SK-N-SH treated with all-trans-retinoic acid at 6 μM for 48 hours (cell line): ENCODE measurements around the gene ZNF30.

Experiments used
- ATAC-seq: fragments of 200-7000 bp; cut with Tn5 transposase; 3 replicates; pipeline ENCODE4 v1.9.1; 2020; ENCODE audit warnings: mild to moderate bottlenecking, moderate library complexity
- BACH2 ChIP-seq: fragments of 250-450 bp; sonication (Bioruptor Pico); IDR thresholded peaks from 2 replicates; pipeline ENCODE4 v1.9.0; 2021; ENCODE audit warnings: mild to moderate bottlenecking, borderline replicate concordance
- CREB5 ChIP-seq: fragments of 250-450 bp; sonication (Bioruptor Pico); IDR thresholded peaks from 2 replicates; pipeline ENCODE4 v1.5.1; 2020; ENCODE audit warnings: low read depth, mild to moderate bottlenecking, moderate library complexity
- CSDC2 ChIP-seq: fragments of 250-450 bp; sonication (Bioruptor Pico); IDR thresholded peaks from 2 replicates; pipeline ENCODE4 v1.5.0; 2020; ENCODE audit warnings: mild to moderate bottlenecking, moderate library complexity
- CSRNP3 ChIP-seq: fragments of 250-450 bp; sonication (Bioruptor Pico); IDR thresholded peaks from 2 replicates; pipeline ENCODE4 v1.5.1; 2021; ENCODE audit warnings: mild to moderate bottlenecking, moderate library complexity
- ISL1 ChIP-seq: fragments of 250-450 bp; sonication (Bioruptor Pico); IDR thresholded peaks from 2 replicates; pipeline ENCODE4 v2.1.2; 2022; ENCODE audit warnings: mild to moderate bottlenecking, moderate library complexity
- RARB ChIP-seq: fragments of 250-450 bp; sonication (Bioruptor Pico); IDR thresholded peaks from 2 replicates; pipeline ENCODE4 v1.8.0; 2021; ENCODE audit warnings: mild to moderate bottlenecking, moderate library complexity
- SNAI2 ChIP-seq: fragments of 250-450 bp; sonication (Bioruptor Pico); IDR thresholded peaks from 2 replicates; pipeline ENCODE4 v1.5.0; 2020; ENCODE audit warnings: mild to moderate bottlenecking, moderate library complexity
- TCF4 ChIP-seq: fragments of 250-450 bp; sonication (Bioruptor Pico); IDR thresholded peaks from 2 replicates; pipeline ENCODE4 v1.8.0; 2021; ENCODE audit warnings: mild to moderate bottlenecking, moderate library complexity, borderline replicate concordance
- TOX ChIP-seq: fragments of 250-450 bp; sonication (Bioruptor Pico); IDR thresholded peaks from 2 replicates; pipeline ENCODE4 v1.8.0; 2021; ENCODE audit warnings: mild to moderate bottlenecking, moderate library complexity, borderline replicate concordance
- ZNF565 ChIP-seq: fragments of 450-650 bp; formaldehyde crosslinking; conservative IDR thresholded peaks from 2 replicates; pipeline ENCODE4 v1.5.0; 2020; ENCODE audit warnings: low read depth, mild to moderate bottlenecking, moderate library complexity
- ZNF70 ChIP-seq: fragments of 450-650 bp; formaldehyde crosslinking; IDR thresholded peaks from 2 replicates; pipeline ENCODE4 v1.5.0; 2020; ENCODE audit warnings: mild to moderate bottlenecking, moderate library complexity
- ZNF8 ChIP-seq: fragments of 450-650 bp; formaldehyde crosslinking; IDR thresholded peaks from 2 replicates; pipeline ENCODE4 v1.5.0; 2020; ENCODE audit warnings: mild to moderate bottlenecking, moderate library complexity

The ZNF30 gene

GRCh38 chr19:34994286-34994642 lies 67.6 kb downstream of the ZNF30 start:
- TF ChIP-seq CSDC2 (CRISPR knock-in tag) (no peak), ZNF70 (CRISPR knock-in tag) (no peak), BACH2 (CRISPR knock-in tag) (no peak), RARB (no peak), CREB5 (no peak), ZNF565 (CRISPR knock-in tag) (no peak), ZNF8 (CRISPR knock-in tag) (no peak), CSRNP3 (CRISPR knock-in tag) (no peak), ISL1 (CRISPR knock-in tag) (no peak), TCF4 (CRISPR knock-in tag) (no peak), TOX (CRISPR knock-in tag) (no peak), SNAI2 (no peak)
- TF ChIP-seq, all 23 proteins: peak for 0
- no peak for ATAC-seq
